Tibial artery (tissue), 4 donors: ENCODE results near the gene LIX1L.

ENCODE experiments used
- DNase-seq, 2 donors: peaks; one replicate each; pipeline ENCODE4 v3.0.0-alpha.2; 2019
- H3K27ac ChIP-seq, 2 donors: fragments of 200-600 bp; sonication (generic) in 1 of 2; 1 replicate in 1 of 2; 2 replicates in 1 of 2; pipeline ENCODE4 v1.5.1; 2018 to 2019; ENCODE audit warnings: mild to moderate bottlenecking in 1 of 2
- H3K27me3 ChIP-seq, 2 donors: fragments of 200-600 bp; sonication (generic) in 1 of 2; one replicate each; pipeline versions ENCODE4 v1.5.1 to v1.6.0; 2016 to 2019
- H3K36me3 ChIP-seq, 3 donors: fragments of 200-600 bp; sonication (generic) in 2 of 3; one replicate each; pipeline ENCODE4 v1.5.1; 2016 to 2019; ENCODE audit warnings: mild to moderate bottlenecking in 2 of 3
- H3K4me1 ChIP-seq, 4 donors: fragments of 200-600 bp; sonication (generic) in 2 of 4; 1 replicate in 3 of 4; 2 replicates in 1 of 4; pipeline ENCODE4 v1.5.1; 2016 to 2019
- H3K4me3 ChIP-seq, 2 donors: fragments of 200-600 bp; sonication (generic) in 1 of 2; 1 replicate in 1 of 2; 2 replicates in 1 of 2; pipeline ENCODE4 v1.5.1; 2018 to 2019; ENCODE audit warnings: mild to moderate bottlenecking in 2 of 2
- H3K9me3 ChIP-seq, 3 donors: fragments of 200-600 bp; sonication (generic) in 1 of 3; one replicate each; pipeline ENCODE4 v1.5.1; 2016 to 2019
- intact Hi-C: fragments of 100-400 bp; cut with DNase I; formaldehyde crosslinking; loops from one replicate; pipeline ENCODE4 v1.15.0; 2023; ENCODE audit warnings: low total_unique reads
- TF ChIP-seq, protein P1 (sequence below), 2 experiments: fragments of 200-600 bp in 1 of 2; fragments of 450-650 bp in 1 of 2; IDR thresholded peaks; one replicate each; pipeline ENCODE4 v1.5.1; 2017 to 2019; ENCODE audit warnings: antibody characterized with exemption in 2 of 2, mild to moderate bottlenecking in 1 of 2, moderate library complexity in 1 of 2

LIX1L gene

DNA sequence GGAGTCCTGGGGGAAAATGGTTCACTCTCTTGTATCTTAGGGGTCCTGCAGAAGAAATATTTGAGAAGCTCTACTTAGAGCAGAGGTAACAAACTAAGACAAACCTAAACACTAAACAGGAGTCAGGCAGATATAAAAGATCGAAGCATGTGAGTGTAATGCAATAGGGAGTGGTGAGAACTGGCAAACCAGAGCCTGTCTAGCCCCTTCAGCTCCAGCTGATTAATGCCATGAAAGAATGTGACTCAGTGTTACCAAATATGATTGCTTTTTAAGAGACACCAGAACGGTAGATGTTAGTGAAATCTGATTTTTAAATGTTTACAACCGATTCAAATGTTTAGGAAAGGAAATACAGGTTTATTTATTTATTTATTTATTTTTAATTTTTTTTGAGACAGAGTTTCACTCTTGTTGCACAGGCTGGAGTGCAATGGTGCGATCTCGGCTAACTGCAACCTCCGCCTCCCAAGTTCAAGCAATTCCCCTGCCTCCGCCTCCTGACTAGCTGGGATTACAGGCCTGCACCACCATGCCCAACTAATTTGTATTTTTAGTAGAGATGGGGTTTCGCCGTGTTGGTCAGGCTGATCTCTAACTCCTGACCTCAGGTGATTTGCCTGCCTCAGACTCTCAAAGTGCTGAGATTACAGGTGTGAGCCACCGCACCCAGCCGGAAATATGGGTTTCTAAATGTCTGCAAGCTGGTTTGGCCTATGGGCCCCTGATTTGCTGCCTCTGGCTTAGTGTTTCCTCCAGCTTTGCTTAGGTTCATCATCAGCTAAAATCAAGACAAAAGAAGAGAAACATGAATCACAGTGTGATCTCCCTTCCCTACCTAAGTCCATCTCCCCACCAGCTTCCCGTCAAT lies 26.4 kb upstream of the LIX1L start:
- intact Hi-C loops = no loop called here
- H3K27me3 ChIP-seq = no peaks in the 10 kb centered on the region
- no peaks in the 10 kb centered on the region for H3K9me3 ChIP-seq
- peaks cover 0 to 76% (median 58%) of the 10 kb centered on the region in 4 donors for H3K4me1 ChIP-seq
- no peaks in the 10 kb centered on the region for H3K36me3 ChIP-seq
- peak overlapping the region; percentile 85 to 90 for H3K27ac ChIP-seq
- no peak overlapping the region for H3K4me3 ChIP-seq
- peak in 1 of 2 donors; percentile 55 for DNase-seq
- TF ChIP-seq, protein P1, sequence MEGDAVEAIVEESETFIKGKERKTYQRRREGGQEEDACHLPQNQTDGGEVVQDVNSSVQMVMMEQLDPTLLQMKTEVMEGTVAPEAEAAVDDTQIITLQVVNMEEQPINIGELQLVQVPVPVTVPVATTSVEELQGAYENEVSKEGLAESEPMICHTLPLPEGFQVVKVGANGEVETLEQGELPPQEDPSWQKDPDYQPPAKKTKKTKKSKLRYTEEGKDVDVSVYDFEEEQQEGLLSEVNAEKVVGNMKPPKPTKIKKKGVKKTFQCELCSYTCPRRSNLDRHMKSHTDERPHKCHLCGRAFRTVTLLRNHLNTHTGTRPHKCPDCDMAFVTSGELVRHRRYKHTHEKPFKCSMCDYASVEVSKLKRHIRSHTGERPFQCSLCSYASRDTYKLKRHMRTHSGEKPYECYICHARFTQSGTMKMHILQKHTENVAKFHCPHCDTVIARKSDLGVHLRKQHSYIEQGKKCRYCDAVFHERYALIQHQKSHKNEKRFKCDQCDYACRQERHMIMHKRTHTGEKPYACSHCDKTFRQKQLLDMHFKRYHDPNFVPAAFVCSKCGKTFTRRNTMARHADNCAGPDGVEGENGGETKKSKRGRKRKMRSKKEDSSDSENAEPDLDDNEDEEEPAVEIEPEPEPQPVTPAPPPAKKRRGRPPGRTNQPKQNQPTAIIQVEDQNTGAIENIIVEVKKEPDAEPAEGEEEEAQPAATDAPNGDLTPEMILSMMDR (IDR thresholded peaks at IDR 0.05) = no peak

GRCh38 chr1:145983206-145983675 lies 25.4 kb upstream of the LIX1L start:
- Histone ChIP-seq H3K4me1 (peaks cover 0 to 86% (median 68%) of the 10 kb centered on the region in 4 donors), H3K27ac (peak overlapping the region; percentile 85 to 90), H3K9me3 (no peaks in the 10 kb centered on the region), H3K4me3 (no peak overlapping the region), H3K36me3 (no peaks in the 10 kb centered on the region), H3K27me3 (no peaks in the 10 kb centered on the region)
- TF ChIP-seq, protein P1 (IDR thresholded peaks at IDR 0.05) = no peak
- DNase-seq = no peak
- intact Hi-C loops = no loop called here

GRCh38 chr1:145982010-145982723 lies 24.4 kb upstream of the LIX1L start:
- Histone ChIP-seq H3K36me3 (no peaks in the 10 kb centered on the region), H3K4me1 (peaks cover 0 to 97% (median 77%) of the 10 kb centered on the region in 4 donors), H3K4me3 (no peak overlapping the region), H3K27me3 (no peaks in the 10 kb centered on the region), H3K27ac (peak overlapping the region; percentile 85 to 90), H3K9me3 (no peaks in the 10 kb centered on the region)
- intact Hi-C loops = no loop called here
- TF ChIP-seq, protein P1 (IDR thresholded peaks at IDR 0.05) = no peak
- DNase-seq = no peak

GRCh38 chr1:145980457-145980994 lies 22.7 kb upstream of the LIX1L start:
- Histone ChIP-seq H3K36me3 (no peaks in the 10 kb centered on the region), H3K27me3 (no peaks in the 10 kb centered on the region), H3K4me3 (no peak overlapping the region), H3K9me3 (no peaks in the 10 kb centered on the region), H3K27ac (peak overlapping the region; percentile 85 to 90), H3K4me1 (peaks cover 0 to 85% (median 69%) of the 10 kb centered on the region in 4 donors)
- TF ChIP-seq, protein P1 (IDR thresholded peaks at IDR 0.05) = no peak
- no peak for DNase-seq
- intact Hi-C loops = no loop called here

- peak overlapping the region; percentile 2 to 10 for H3K4me3 ChIP-seq
- no peaks in the 10 kb centered on the region for H3K27me3 ChIP-seq
- intact Hi-C loops = no loop called here
- peaks cover 0 to 4% (median 0%) of the 10 kb centered on the region in 3 donors for H3K36me3 ChIP-seq
- peaks cover 0 to 78% (median 62%) of the 10 kb centered on the region in 4 donors for H3K4me1 ChIP-seq
- peak overlapping the region; percentile 85 to 90 for H3K27ac ChIP-seq
- DNase-seq = peak in 1 of 2 donors; percentile 62
- no peaks in the 10 kb centered on the region for H3K9me3 ChIP-seq
- TF ChIP-seq, protein P1 (IDR thresholded peaks at IDR 0.05) = no peak
Observed at GRCh38 chr1:145979746-145980456, 22.1 kb upstream of the LIX1L start.
